Mesenchymal stem cell (in vitro differentiated cells and primary cell): ENCODE measurements around the gene PIGR.

ENCODE experiments used
- DNase-seq: peaks from one replicate; pipeline ENCODE4 v3.0.0-alpha.2; 2013
- H2AFZ ChIP-seq: one replicate; pipeline ENCODE4 v1.6.1; 2013; ENCODE audit warnings: low read depth, mild to moderate bottlenecking, control low read depth, inconsistent platforms, low read length, moderate library complexity
- H2AK5ac ChIP-seq: 2 replicates; pipeline ENCODE4 v1.6.1; 2013; ENCODE audit warnings: low read length, moderate library complexity, mild to moderate bottlenecking, inconsistent platforms; ENCODE audit not compliant: severe bottlenecking
- H2BK120ac ChIP-seq: one replicate; pipeline ENCODE4 v1.6.1; 2013; ENCODE audit warnings: low read depth, mild to moderate bottlenecking, inconsistent platforms, low read length, moderate library complexity
- H2BK12ac ChIP-seq, 2 experiments: one replicate each; pipeline ENCODE4 v1.6.1; 2013; ENCODE audit warnings: inconsistent platforms in 2 of 2, low read length in 2 of 2, mild to moderate bottlenecking in 2 of 2, moderate library complexity in 2 of 2, control low read depth in 1 of 2
- H2BK15ac ChIP-seq: one replicate; pipeline ENCODE4 v1.6.1; 2013; ENCODE audit warnings: mild to moderate bottlenecking, low read depth, inconsistent platforms; ENCODE audit not compliant: poor library complexity, severe bottlenecking
- H2BK5ac ChIP-seq: 2 replicates; pipeline ENCODE4 v1.6.1; 2013; ENCODE audit warnings: low read depth, mild to moderate bottlenecking, low read length, control low read depth, inconsistent platforms; ENCODE audit not compliant: poor library complexity, severe bottlenecking
- H3K14ac ChIP-seq, 2 experiments: one replicate each; pipeline ENCODE4 v1.6.1; 2013; ENCODE audit warnings: inconsistent platforms in 2 of 2, low read length in 2 of 2, control low read depth in 1 of 2, mild to moderate bottlenecking in 1 of 2, moderate library complexity in 1 of 2
- H3K18ac ChIP-seq, 2 experiments: one replicate each; pipeline ENCODE4 v1.6.1; 2013; ENCODE audit warnings: inconsistent platforms in 2 of 2, low read length in 2 of 2, control low read depth in 1 of 2, low read depth in 1 of 2, mild to moderate bottlenecking in 1 of 2
- H3K23ac ChIP-seq, 2 experiments: one replicate each; pipeline ENCODE4 v1.6.1; 2013; ENCODE audit warnings: inconsistent platforms in 2 of 2, low read length in 2 of 2, mild to moderate bottlenecking in 2 of 2, moderate library complexity in 2 of 2, control low read depth in 1 of 2
- H3K27ac ChIP-seq: 2 replicates; pipeline ENCODE4 v1.5.1; 2013; ENCODE audit warnings: mild to moderate bottlenecking, moderate library complexity, low read length, control low read depth, inconsistent platforms; ENCODE audit not compliant: poor library complexity, severe bottlenecking
- H3K27me3 ChIP-seq, 2 experiments: 2 replicates each; pipeline versions ENCODE4 v1.6.1 to v1.7.0; 2013; ENCODE audit warnings: low read length in 2 of 2, mild to moderate bottlenecking in 2 of 2, moderate library complexity in 2 of 2, control low read depth in 1 of 2, inconsistent platforms in 1 of 2; ENCODE audit not compliant: control insufficient read depth in 1 of 2, insufficient read depth in 1 of 2
- H3K36me3 ChIP-seq, 2 experiments: 2 replicates each; pipeline versions ENCODE4 v1.6.1 to v1.7.0; 2013; ENCODE audit warnings: low read length in 2 of 2, control low read depth in 1 of 2, inconsistent platforms in 1 of 2, low read depth in 1 of 2, mild to moderate bottlenecking in 1 of 2; ENCODE audit not compliant: insufficient read depth in 2 of 2, control insufficient read depth in 1 of 2
- H3K4ac ChIP-seq, 2 experiments: one replicate each; pipeline ENCODE4 v1.6.1; 2013; ENCODE audit warnings: inconsistent platforms in 2 of 2, low read length in 2 of 2, mild to moderate bottlenecking in 2 of 2, moderate library complexity in 2 of 2, control low read depth in 1 of 2, low read depth in 1 of 2
- H3K4me1 ChIP-seq: 2 replicates; pipeline ENCODE4 v1.6.1; 2013; ENCODE audit warnings: low read depth, low read length, control low read depth; ENCODE audit not compliant: control insufficient read depth, insufficient read depth
- H3K4me2 ChIP-seq: 2 replicates; pipeline ENCODE4 v1.6.1; 2013; ENCODE audit warnings: low read length, mild to moderate bottlenecking, inconsistent platforms; ENCODE audit not compliant: poor library complexity, severe bottlenecking
- H3K4me3 ChIP-seq, 2 experiments: 2 replicates each; pipeline versions ENCODE4 v1.5.1 to v1.7.0; 2013; ENCODE audit warnings: low read length in 2 of 2, mild to moderate bottlenecking in 2 of 2, control low read depth in 1 of 2, low read depth in 1 of 2; ENCODE audit not compliant: insufficient read depth in 1 of 2
- H3K79me1 ChIP-seq: replicated peaks from 2 replicates; pipeline ENCODE4 v1.6.1; 2013; ENCODE audit warnings: mild to moderate bottlenecking, control low read depth, low read length, inconsistent platforms; ENCODE audit not compliant: poor library complexity, severe bottlenecking
- H3K9ac ChIP-seq: 2 replicates; pipeline ENCODE4 v1.7.0; 2013; ENCODE audit warnings: mild to moderate bottlenecking, low read length, moderate library complexity
- H3K9me3 ChIP-seq: 2 replicates; pipeline ENCODE4 v1.7.0; 2013; ENCODE audit warnings: mild to moderate bottlenecking, low read length; ENCODE audit not compliant: control insufficient read depth
- H4K8ac ChIP-seq: one replicate; pipeline ENCODE4 v1.6.1; 2013; ENCODE audit warnings: inconsistent platforms, mild to moderate bottlenecking, low read length, moderate library complexity
- H4K91ac ChIP-seq: one replicate; pipeline ENCODE4 v1.6.1; 2013; ENCODE audit warnings: mild to moderate bottlenecking, low read length, inconsistent platforms
- WGBS: methylation state at CpG from one replicate; pipeline ENCODE4 v1.1.7; 2013; ENCODE audit warnings: mixed read lengths; 5-methylcytosine and 5-hydroxymethylcytosine counted together

PIGR gene

DNA sequence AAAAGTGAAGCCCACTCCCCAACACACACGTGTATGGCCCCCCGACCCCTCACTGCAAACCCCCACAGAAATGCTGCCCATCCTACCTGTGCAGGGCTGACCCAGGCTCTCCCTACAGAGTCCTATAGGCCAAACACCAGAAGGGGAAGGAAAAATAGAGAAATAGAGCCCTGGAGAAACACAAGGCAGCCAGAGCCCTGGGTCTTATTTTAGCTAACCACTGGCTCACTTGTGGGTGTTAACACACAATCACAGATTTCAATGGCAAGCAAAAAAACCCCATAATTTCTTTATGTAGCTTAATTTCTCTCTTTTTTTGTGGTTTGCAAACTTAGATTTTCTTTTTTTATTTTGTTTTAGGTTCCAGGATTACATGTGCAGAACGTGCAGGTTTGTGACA lies 989 bp upstream of the PIGR start:
- no peak overlapping the region for H3K27ac ChIP-seq
- H2AK5ac ChIP-seq = no peak overlapping the region
- H3K4me2 ChIP-seq = no peak overlapping the region
- H3K4me3 ChIP-seq = no peak overlapping the region
- no peaks in the 10 kb centered on the region for H3K79me1 ChIP-seq
- no peak overlapping the region for H3K18ac ChIP-seq
- H3K9ac ChIP-seq = no peak overlapping the region
- no peak overlapping the region for H2BK120ac ChIP-seq
- no peaks in the 10 kb centered on the region for H3K36me3 ChIP-seq
- 100% methylated on average over 1 of the region's 3 CpGs for WGBS
- no peak overlapping the region for H2AFZ ChIP-seq
- peaks cover 10% of the 10 kb centered on the region for H3K4me1 ChIP-seq
- H2BK5ac ChIP-seq = no peak overlapping the region
- peaks cover 8% of the 10 kb centered on the region for H3K9me3 ChIP-seq
- H3K14ac ChIP-seq = no peak overlapping the region
- no peak overlapping the region for H4K8ac ChIP-seq
- no peak overlapping the region for H2BK15ac ChIP-seq
- H3K23ac ChIP-seq = no peak overlapping the region
- H2BK12ac ChIP-seq = no peak overlapping the region
- H3K27me3 ChIP-seq = peaks cover 7 to 76% of the 10 kb centered on the region in 2 experiments
- DNase-seq = no peak
- no peak overlapping the region for H3K4ac ChIP-seq
- no peak overlapping the region for H4K91ac ChIP-seq

DNA sequence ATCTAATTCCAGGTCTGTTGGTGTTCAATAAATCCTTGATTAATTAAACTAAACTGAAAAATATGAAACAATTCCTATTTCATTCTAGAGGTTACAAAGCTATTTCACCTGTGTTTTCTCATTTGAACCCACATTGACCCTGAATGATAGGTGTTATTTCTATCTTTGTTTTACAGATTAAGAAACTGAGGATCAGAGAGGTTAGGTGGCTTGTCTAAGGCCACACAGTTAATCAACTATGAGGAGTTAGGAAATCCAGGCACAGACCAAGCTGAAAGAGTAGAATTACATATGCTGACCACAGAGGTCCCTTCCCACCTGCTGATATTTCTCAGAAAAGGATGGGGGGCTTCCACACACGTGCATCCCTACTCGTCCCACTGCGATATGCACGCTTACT lies 487 bp downstream of the PIGR start:
- no peak overlapping the region for H2BK5ac ChIP-seq
- no peak overlapping the region for H3K9ac ChIP-seq
- H3K4me3 ChIP-seq = no peak overlapping the region
- no peak for DNase-seq
- no peak overlapping the region for H2BK120ac ChIP-seq
- H2BK12ac ChIP-seq = no peak overlapping the region
- H3K27ac ChIP-seq = no peak overlapping the region
- H2BK15ac ChIP-seq = no peak overlapping the region
- no peaks in the 10 kb centered on the region for H3K79me1 ChIP-seq
- no peak overlapping the region for H3K23ac ChIP-seq
- H4K91ac ChIP-seq = no peak overlapping the region
- H2AK5ac ChIP-seq = no peak overlapping the region
- H3K36me3 ChIP-seq = no peaks in the 10 kb centered on the region
- peaks cover 6% of the 10 kb centered on the region for H3K4me1 ChIP-seq
- peaks cover 7 to 81% of the 10 kb centered on the region in 2 experiments for H3K27me3 ChIP-seq
- H2AFZ ChIP-seq = no peak overlapping the region
- 88% methylated on average over 4 of the region's 4 CpGs for WGBS
- peaks cover 8% of the 10 kb centered on the region for H3K9me3 ChIP-seq
- no peak overlapping the region for H4K8ac ChIP-seq
- no peak overlapping the region for H3K18ac ChIP-seq
- no peak overlapping the region for H3K4ac ChIP-seq
- no peak overlapping the region for H3K4me2 ChIP-seq
- H3K14ac ChIP-seq = no peak overlapping the region

GRCh38 chr1:206944703-206945102 lies 1.6 kb downstream of the PIGR start:
- H4K91ac ChIP-seq = no peak overlapping the region
- H3K79me1 ChIP-seq = no peaks in the 10 kb centered on the region
- H3K4me2 ChIP-seq = no peak overlapping the region
- no peak overlapping the region for H2BK12ac ChIP-seq
- H3K23ac ChIP-seq = no peak overlapping the region
- DNase-seq = no peak
- no peak overlapping the region for H2BK120ac ChIP-seq
- no peak overlapping the region for H3K4ac ChIP-seq
- H2BK5ac ChIP-seq = no peak overlapping the region
- WGBS = 72% methylated on average over 5 of the region's 5 CpGs
- no peak overlapping the region for H2AFZ ChIP-seq
- no peak overlapping the region for H4K8ac ChIP-seq
- H3K9me3 ChIP-seq = peaks cover 3% of the 10 kb centered on the region
- no peak overlapping the region for H3K14ac ChIP-seq
- no peak overlapping the region for H3K27ac ChIP-seq
- no peak overlapping the region for H3K9ac ChIP-seq
- H3K27me3 ChIP-seq = peaks cover 7 to 79% of the 10 kb centered on the region in 2 experiments
- no peak overlapping the region for H2BK15ac ChIP-seq
- peaks cover 6% of the 10 kb centered on the region for H3K4me1 ChIP-seq
- H3K4me3 ChIP-seq = no peak overlapping the region
- no peak overlapping the region for H2AK5ac ChIP-seq
- H3K18ac ChIP-seq = no peak overlapping the region
- H3K36me3 ChIP-seq = no peaks in the 10 kb centered on the region

DNA sequence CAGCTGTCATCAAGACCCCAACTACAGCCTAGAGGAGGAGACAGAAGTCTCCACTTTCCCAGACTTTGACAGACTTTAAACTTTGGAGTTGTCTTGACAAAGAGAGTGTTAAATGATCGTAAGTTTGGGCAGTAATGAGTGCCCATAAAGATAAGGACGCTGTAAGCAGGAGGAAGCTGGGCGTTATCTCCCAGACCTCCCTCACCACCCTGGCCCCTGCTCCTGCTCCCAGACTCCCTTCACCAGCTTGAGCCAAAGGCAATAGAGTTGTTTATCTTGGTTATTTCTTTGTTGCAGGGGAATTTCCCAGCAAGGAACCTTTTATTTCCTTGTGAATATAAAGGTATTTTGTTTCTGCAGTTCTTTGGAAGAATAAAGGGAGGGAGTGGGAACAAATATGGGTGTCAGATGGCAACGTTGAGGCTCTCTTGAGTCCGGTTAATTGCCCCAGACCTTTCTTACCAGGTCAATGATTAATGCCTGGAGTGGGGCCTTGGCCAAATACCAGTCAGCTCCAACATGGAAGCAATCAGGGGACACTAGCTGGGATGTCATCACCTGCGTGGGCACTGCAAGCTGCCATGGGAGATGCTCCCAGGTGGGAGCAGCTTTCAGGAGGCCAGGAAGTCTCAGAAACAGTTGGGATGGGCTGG lies 4.4 kb downstream of the PIGR start:
- Histone ChIP-seq H3K9ac (no peak overlapping the region), H3K4me2 (no peak overlapping the region), H3K14ac (no peak overlapping the region), H2BK5ac (no peak overlapping the region), H2BK120ac (no peak overlapping the region), H3K23ac (no peak overlapping the region), H3K36me3 (no peaks in the 10 kb centered on the region), H2BK15ac (no peak overlapping the region), H3K79me1 (no peaks in the 10 kb centered on the region), H3K27me3 (peaks cover 7 to 70% of the 10 kb centered on the region in 2 experiments), H2AK5ac (peak overlapping the region; percentile 72), H3K27ac (no peak overlapping the region), H4K8ac (no peak overlapping the region), H4K91ac (no peak overlapping the region), H3K4ac (no peak overlapping the region), H2BK12ac (no peak overlapping the region), H3K9me3 (no peaks in the 10 kb centered on the region), H3K18ac (no peak overlapping the region), H3K4me1 (peaks cover 4% of the 10 kb centered on the region), H3K4me3 (no peak overlapping the region), H2AFZ (no peak overlapping the region)
- no peak for DNase-seq
- WGBS = 64% methylated on average over 3 of the region's 6 CpGs
